Esophagus squamous epithelium (tissue), 5 donors: Measurements from ENCODE around the gene P4HA2. TPM values are rescaled to one million over a fixed set of nuclear protein-coding genes. Genes with fewer than 3 reads are reported as not detected.
A peak's percentile ranks its signal among the peaks of the same experiment; 100 is the strongest.

Experiments
- DNase-seq: peaks from one replicate; lab custom pipeline; 2025; lab: John Stamatoyannopoulos, UW
- H3K27ac ChIP-seq, 4 donors: fragments of 200-600 bp; sonication (generic); one replicate each; pipeline ENCODE4 v1.5.1; 2016 to 2019; ENCODE audit warnings: mild to moderate bottlenecking in 1 of 4
- H3K27me3 ChIP-seq, 4 donors: fragments of 200-600 bp; sonication (generic); 1 replicate in 3 of 4; 2 replicates in 1 of 4; pipeline versions ENCODE4 v1.5.1 to v1.6.0; 2017 to 2021; ENCODE audit warnings: antibody characterized with exemption in 1 of 4
- H3K36me3 ChIP-seq, 3 donors: fragments of 200-600 bp; sonication (generic); one replicate each; pipeline ENCODE4 v1.5.1; 2016 to 2019
- H3K4me1 ChIP-seq, 3 donors: fragments of 200-600 bp; sonication (generic); one replicate each; pipeline ENCODE4 v1.5.1; 2017 to 2019
- H3K4me3 ChIP-seq, 4 donors: fragments of 200-600 bp; sonication (generic); 1 replicate in 3 of 4; 2 replicates in 1 of 4; pipeline ENCODE4 v1.5.1; 2016 to 2019; ENCODE audit warnings: mild to moderate bottlenecking in 2 of 4, moderate library complexity in 1 of 4
- H3K9me3 ChIP-seq, 3 donors: fragments of 200-600 bp; sonication (generic); one replicate each; pipeline ENCODE4 v1.5.1; 2016 to 2019
- POLR2A ChIP-seq, 4 donors: fragments of 450-650 bp; IDR thresholded peaks; one replicate each; pipeline ENCODE4 v1.6.1; 2017; ENCODE audit warnings: antibody characterized with exemption in 4 of 4, mild to moderate bottlenecking in 4 of 4, moderate library complexity in 3 of 4
- WGBS, 2 donors: methylation state at CpG; one replicate each; pipeline ENCODE4 v1.1.5; 2018; 5-methylcytosine and 5-hydroxymethylcytosine counted together
- intact Hi-C: fragments of 100-400 bp; cut with DNase I; formaldehyde crosslinking; loops from one replicate; pipeline ENCODE4 v1.15.0; 2022
- total RNA-seq, 4 donors: library from RNA; depleted of rRNA; stranded (reverse); fragments of >200 nt; gene quantifications; one replicate each; pipeline ENCODE4 v1.1.0, GENCODE V29; 2016
- TF ChIP-seq, protein P1 (sequence below), 6 experiments: fragments of 450-650 bp in 4 of 6; fragments of 200-600 bp in 2 of 6; sonication (generic) in 2 of 6; IDR thresholded peaks; one replicate each; pipeline ENCODE4 v1.5.1; 2016 to 2019; ENCODE audit warnings: antibody characterized with exemption in 6 of 6, mild to moderate bottlenecking in 4 of 6, moderate library complexity in 4 of 6
- donor health status: DM: yes; HTN: yes; CAD: no.

Gene P4HA2
- total RNA-seq, 4 donors from 2014 or later, result 14.7 to 22.2 (median 16.7) TPM

DNA sequence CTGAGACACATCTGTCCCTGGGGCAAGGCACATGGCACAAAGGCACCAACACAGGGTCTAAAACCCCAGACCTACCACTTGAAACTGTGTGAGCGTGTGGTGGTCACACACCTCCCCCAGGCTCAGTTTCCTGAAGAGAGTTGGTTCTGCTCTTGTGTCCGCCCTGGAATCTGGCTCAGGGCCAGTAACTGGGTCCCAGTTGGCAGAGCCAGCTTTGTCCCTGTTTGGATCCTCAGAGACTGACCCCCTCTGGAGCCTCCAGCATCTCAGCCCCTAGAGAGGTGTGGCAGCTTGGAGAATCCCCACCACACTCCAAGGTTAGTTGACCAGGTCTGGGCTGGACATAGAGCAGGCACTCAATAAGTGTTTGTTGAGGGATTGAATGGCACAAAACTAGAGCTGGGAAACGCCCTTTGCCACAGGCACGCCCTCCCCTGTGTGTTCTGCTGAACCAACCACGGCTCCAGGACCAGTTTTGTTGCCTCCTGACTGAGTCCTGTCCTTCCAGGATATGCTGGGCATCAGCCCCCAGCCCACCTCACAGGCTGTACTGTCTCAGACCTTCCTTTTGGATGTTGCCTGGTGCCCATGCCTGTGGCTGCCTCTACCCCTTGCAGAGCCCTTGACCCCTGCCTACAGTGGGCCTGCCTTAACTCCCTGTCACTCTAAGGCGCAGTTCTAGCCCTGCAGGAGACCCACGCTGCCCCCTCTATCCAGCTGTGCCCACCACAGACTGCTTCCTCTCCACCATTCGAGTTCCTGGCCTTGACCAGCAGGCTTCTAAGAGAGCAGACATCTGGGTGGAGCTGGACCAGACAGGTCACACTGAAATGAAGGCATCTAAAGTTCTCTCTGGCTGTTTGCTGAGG, 26.0 kb upstream of the P4HA2 start:
- H3K27ac ChIP-seq, result peak overlapping the region; percentile 41 to 75 (median 64)
- intact Hi-C loops, result loop anchor here (10.0 kb wide), 1 partner anchor 241 kb away; the partner anchor contains the start of gene IRF1

GRCh38 chr5:132253008-132253441, 25.4 kb upstream of the P4HA2 start:
- H3K9me3 ChIP-seq, result no peaks in the 10 kb centered on the region
- 53 to 60% methylated on average over 2 to 3 of the region's 4 CpGs for WGBS, 2 donors
- intact Hi-C loops, result loop anchor here (10.0 kb wide), 1 partner anchor 242 kb away; the partner anchor contains the start of gene IRF1
- TF ChIP-seq, protein P1, sequence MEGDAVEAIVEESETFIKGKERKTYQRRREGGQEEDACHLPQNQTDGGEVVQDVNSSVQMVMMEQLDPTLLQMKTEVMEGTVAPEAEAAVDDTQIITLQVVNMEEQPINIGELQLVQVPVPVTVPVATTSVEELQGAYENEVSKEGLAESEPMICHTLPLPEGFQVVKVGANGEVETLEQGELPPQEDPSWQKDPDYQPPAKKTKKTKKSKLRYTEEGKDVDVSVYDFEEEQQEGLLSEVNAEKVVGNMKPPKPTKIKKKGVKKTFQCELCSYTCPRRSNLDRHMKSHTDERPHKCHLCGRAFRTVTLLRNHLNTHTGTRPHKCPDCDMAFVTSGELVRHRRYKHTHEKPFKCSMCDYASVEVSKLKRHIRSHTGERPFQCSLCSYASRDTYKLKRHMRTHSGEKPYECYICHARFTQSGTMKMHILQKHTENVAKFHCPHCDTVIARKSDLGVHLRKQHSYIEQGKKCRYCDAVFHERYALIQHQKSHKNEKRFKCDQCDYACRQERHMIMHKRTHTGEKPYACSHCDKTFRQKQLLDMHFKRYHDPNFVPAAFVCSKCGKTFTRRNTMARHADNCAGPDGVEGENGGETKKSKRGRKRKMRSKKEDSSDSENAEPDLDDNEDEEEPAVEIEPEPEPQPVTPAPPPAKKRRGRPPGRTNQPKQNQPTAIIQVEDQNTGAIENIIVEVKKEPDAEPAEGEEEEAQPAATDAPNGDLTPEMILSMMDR (IDR thresholded peaks at IDR 0.05), result no peak
- no peak for TF ChIP-seq POLR2A (IDR thresholded peaks at IDR 0.05)
- H3K4me3 ChIP-seq, result no peak overlapping the region
- peaks cover 21 to 53% (median 28%) of the 10 kb centered on the region in 3 donors for H3K4me1 ChIP-seq
- no peak for DNase-seq
- H3K36me3 ChIP-seq, result no peaks in the 10 kb centered on the region
- H3K27me3 ChIP-seq, result peaks cover 0 to 3% (median 0%) of the 10 kb centered on the region in 4 donors
- peak overlapping the region in 3 of 4 donors; percentile 58 to 75 (median 70) for H3K27ac ChIP-seq

More for the DNA sequence above, 26.0 kb upstream of the P4HA2 start:
- TF ChIP-seq, protein P1 (IDR thresholded peaks at IDR 0.05), result no peak
- TF ChIP-seq POLR2A (IDR thresholded peaks at IDR 0.05), result no peak
- no peaks in the 10 kb centered on the region for H3K9me3 ChIP-seq
- H3K36me3 ChIP-seq, result no peaks in the 10 kb centered on the region
- no peak overlapping the region for H3K4me3 ChIP-seq
- DNase-seq, result no peak
- peaks cover 0 to 3% (median 0%) of the 10 kb centered on the region in 4 donors for H3K27me3 ChIP-seq
- 77 to 82% methylated on average over 5 to 6 of the region's 8 CpGs for WGBS, 2 donors
- peaks cover 24 to 60% (median 33%) of the 10 kb centered on the region in 3 donors for H3K4me1 ChIP-seq

GRCh38 chr5:132251220-132251725, 23.6 kb upstream of the P4HA2 start:
- Histone ChIP-seq H3K27ac (no peak overlapping the region), H3K4me1 (peaks cover 15 to 40% (median 21%) of the 10 kb centered on the region in 3 donors), H3K4me3 (no peak overlapping the region), H3K36me3 (no peaks in the 10 kb centered on the region), H3K27me3 (no peaks in the 10 kb centered on the region), H3K9me3 (no peaks in the 10 kb centered on the region)
- intact Hi-C loops, result loop anchor here (10.0 kb wide), 1 partner anchor 244 kb away; the partner anchor contains the start of gene IRF1
- WGBS, 2 donors, result 88 to 92% methylated on average over 3 to 7 of the region's 10 CpGs
- no peak for TF ChIP-seq POLR2A (IDR thresholded peaks at IDR 0.05)
- TF ChIP-seq, protein P1 (IDR thresholded peaks at IDR 0.05), result no peak
- no peak for DNase-seq

GRCh38 chr5:132250547-132250946, 22.9 kb upstream of the P4HA2 start:
- no peaks in the 10 kb centered on the region for H3K27me3 ChIP-seq
- WGBS, 2 donors, result 85 to 94% methylated on average over 2 of the region's 2 CpGs
- TF ChIP-seq, protein P1 (IDR thresholded peaks at IDR 0.05), result no peak
- no peak for TF ChIP-seq POLR2A (IDR thresholded peaks at IDR 0.05)
- no peaks in the 10 kb centered on the region for H3K9me3 ChIP-seq
- no peak overlapping the region for H3K4me3 ChIP-seq
- intact Hi-C loops, result loop anchor here (10.0 kb wide), 1 partner anchor 244 kb away; the partner anchor contains the start of gene IRF1
- no peaks in the 10 kb centered on the region for H3K36me3 ChIP-seq
- DNase-seq, result no peak
- no peak overlapping the region for H3K27ac ChIP-seq
- peaks cover 15 to 32% (median 21%) of the 10 kb centered on the region in 3 donors for H3K4me1 ChIP-seq

DNA sequence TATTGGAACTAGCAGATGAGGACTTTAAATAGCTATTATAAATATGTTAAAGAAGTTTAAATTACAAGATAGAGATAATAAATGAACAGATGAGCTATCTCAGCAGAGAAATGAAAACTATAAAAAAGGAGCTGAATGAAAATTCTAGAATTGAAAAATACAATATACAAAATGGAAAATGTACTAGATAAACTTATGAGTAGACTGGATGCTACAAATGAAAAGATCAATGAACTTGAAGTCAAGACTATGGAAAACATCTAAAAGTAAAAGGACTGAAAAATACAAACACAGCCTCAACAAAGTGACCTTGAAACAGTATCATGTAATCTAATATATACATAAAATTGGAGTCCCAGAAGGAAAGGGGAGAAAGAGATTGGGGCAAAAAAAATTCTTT, 19.2 kb upstream of the P4HA2 start:
- DNase-seq, result no peak
- no peak overlapping the region for H3K27ac ChIP-seq
- no peaks in the 10 kb centered on the region for H3K9me3 ChIP-seq
- H3K36me3 ChIP-seq, result no peaks in the 10 kb centered on the region
- intact Hi-C loops, result no loop called here
- TF ChIP-seq POLR2A (IDR thresholded peaks at IDR 0.05), result no peak
- TF ChIP-seq, protein P1 (IDR thresholded peaks at IDR 0.05), result no peak
- no peaks in the 10 kb centered on the region for H3K27me3 ChIP-seq
- H3K4me1 ChIP-seq, result no peaks in the 10 kb centered on the region
- no peak overlapping the region for H3K4me3 ChIP-seq
